CD4-positive, alpha-beta T cell treated with Interleukin-4 for 4 hours (primary cell): ENCODE results near the gene DAB2IP.

Experiments used
- DNase-seq: peaks from one replicate; pipeline ENCODE4 v3.0.0-alpha.2; 2020

The DAB2IP gene

DNA sequence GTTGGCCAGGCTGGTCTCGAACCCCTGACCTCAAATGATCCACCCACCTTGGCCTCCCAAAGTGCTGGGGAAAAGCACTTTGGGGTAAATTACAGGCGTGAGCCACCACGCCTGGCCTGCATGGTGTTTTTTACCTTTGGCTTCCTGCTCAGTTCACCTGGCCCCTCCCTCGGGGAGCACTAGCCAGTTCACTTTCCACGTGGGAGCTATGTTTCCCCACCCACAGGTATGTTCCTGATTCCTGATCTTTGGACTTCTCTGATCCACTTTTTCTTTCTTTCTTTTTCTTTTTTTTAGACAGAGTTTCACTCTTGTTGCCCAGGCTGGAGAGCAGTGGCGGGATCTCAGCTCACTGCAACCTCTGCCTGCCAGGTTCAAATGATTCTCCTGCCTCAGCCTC is 15.8 kb downstream of the DAB2IP start:
- no peak for DNase-seq

DNA sequence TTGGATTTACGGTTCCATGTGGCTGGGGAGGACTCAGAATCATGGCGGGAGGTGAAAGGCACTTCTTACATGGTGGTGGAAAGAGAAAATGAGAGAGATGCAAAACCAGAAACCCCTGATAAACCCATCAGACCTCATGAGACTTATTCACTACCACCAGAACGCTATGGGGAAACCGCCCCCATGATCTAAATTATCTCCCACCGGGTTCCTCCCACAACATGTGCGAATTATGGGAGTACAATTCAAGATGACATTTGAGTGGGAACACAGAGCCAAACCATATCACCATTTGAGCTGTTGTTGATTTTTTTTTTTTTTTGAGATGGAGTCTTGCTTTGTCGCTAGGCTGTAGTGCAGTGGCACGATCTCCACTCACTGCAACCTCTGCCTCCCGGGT is 16.5 kb downstream of the DAB2IP start:
- DNase-seq = no peak

DNA sequence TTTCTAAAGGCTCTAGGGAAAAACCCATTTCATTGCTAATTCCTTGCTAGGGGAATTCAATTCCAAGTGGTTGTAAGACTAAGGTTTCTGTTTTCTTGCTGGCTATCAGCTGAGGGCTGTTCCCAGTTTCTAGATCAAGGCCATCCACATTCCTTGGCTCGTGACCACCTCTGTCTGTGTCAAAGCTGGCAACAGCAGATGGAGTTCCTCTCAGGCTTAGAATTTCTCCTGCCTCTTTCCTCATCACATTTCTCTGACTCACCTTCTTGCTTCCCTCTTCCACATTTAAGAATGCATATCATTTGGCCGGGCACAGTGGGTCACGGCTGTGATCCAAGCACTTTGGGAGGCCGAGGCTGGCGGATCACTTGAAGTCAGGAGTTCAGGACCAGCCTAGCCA is 19.0 kb downstream of the DAB2IP start:
- DNase-seq = no peak

- DNase-seq = no peak
These were observed 20.2 kb downstream of the DAB2IP start for GRCh38 chr9:121671612-121672155.

GRCh38 chr9:121672213-121672612 is 20.8 kb downstream of the DAB2IP start:
- no peak for DNase-seq

GRCh38 chr9:121672986-121673385 is 21.6 kb downstream of the DAB2IP start:
- no peak for DNase-seq

DNA sequence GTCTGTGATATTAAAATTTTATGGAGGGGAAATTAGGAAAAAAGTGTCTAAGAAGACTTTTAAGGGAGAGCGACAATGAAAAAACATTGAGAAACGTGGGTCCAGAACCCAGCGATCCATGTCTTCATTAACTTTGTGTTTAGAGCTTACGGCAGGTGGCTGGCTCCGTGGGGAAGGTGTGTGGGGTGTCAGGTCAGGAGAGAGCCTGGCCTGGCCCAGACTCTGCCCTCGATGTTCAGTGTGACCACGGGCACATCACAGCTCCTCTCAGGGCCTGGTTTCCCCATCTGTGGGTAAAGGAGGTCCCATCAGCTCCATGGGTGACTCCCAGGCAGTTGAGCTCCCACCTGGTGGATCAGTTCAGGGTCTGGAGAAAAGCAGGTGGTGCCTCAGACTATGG is 22.1 kb downstream of the DAB2IP start:
- no peak for DNase-seq

DNA sequence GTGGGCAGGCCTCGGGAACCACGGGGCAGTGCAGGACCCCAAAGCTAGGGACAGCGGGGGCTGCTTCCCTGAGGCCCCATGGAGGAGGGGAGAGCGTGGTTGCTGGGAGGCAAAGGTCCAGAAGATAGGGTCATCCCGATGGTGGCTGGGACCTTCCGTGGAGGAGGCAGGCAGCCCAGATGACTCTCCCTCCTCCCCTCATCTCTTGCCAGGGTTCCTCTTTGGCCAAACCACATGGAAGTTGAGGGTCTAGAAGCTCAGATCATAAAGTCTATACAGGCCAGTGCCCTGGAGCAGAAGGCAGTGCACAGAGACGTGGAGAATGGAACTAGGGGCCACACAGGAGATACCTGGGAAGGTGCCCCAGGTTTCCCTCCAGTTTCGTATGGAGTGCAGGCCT is 22.6 kb downstream of the DAB2IP start:
- no peak for DNase-seq

- DNase-seq = no peak
These were observed 23.5 kb downstream of the DAB2IP start for GRCh38 chr9:121674952-121675351.

DNA sequence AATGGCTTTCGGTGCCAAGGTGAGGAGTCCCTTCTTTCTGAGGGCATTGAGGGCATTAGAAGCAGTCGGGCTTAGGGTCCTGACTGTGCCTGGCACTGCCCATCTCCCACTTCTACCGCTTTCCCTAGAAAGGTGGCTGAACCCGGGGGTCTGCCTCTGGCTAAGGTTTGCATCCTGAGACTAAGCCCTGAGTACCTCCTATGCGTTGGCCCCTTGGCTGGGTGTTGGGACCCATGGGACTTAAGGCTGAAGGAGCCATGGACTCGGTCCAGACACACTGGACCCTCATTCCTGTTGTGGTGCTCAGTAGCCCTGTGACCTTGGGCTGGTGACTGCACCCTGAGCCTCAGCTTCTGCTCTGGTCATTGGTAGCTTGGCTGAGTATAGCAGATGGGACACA is 23.9 kb downstream of the DAB2IP start:
- DNase-seq = no peak

DNA sequence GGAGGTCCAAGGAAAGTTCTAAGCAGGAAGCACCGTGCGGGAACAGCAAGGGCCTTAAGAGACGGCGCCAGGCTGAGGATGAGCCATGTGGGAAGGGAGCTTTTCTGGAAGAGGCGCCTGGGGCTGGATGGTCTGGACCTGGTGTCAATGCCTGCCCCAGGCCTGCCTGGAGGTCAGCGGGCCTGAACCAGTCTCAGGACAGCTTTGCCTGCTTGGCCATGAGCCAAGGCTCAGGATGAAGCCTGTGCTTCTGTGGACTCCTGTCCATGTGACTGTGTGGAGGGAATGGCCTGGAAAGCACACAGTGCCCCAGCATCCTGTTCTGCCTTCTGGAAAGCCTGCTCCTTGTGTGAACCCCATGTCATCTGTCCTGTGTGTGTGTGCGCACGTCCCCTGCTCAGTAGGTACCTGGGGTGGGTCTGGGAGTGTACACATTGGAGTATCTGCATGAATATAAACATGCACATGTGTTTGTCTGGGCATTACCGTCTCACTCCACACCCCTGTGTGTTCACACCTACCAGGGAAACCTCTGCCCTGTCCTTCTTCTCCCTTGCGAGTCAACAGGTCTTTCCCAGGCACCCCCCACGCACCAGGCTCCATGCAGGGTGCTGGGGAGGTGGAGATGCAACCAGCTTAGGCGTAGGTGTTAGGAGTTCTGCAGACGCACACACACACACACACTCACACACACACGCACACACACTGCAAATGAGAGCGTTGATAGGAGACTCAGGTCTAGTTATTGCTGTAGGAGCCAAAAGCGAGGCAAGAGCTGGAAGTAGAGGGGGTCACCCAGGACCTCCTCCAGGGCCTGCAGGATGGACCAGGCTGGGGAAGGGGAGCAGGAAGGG is 24.8 kb downstream of the DAB2IP start:
- no peak for DNase-seq

- DNase-seq = no peak
These were observed 25.5 kb downstream of the DAB2IP start for GRCh38 chr9:121676926-121677325.

GRCh38 chr9:121678501-121679022 is 27.1 kb downstream of the DAB2IP start:
- DNase-seq = no peak

DNA sequence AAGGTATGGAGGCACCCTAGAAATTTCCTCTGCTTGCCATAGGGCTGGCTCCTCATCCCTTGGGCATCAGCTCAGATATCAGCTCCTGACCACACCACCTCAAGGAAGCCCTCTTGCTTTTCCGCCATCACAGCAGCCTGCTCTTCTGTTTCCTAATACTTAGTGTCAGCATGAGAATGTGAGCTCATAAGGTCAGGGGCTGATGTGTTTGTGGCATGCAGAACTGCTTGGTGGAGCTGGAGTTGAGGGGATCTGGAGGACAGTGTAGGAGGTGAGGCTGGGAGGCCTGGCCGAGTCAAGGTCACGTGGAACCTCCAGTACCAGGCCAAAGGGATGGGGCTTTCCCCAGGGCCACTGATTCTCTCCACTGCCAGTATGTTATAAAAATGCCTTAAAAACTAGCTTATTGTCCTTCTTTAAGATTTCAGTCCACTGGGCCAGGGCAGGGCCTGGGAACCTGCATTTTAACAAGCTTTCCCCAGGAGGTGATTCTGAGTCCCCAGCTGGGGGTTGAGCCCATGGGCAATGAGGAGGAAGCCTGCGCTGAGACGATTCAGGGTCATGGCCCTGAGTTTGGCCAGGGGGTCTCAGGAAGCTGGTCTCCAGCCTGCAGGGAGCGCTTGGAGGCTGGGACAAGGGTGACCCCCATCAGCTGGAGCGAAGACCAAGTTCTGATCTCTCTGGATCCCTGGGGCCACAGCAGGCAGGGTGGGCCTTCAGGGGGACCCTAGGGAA is 28.6 kb downstream of the DAB2IP start:
- DNase-seq = no peak

GRCh38 chr9:121681404-121681803 is 30.0 kb downstream of the DAB2IP start:
- no peak for DNase-seq

GRCh38 chr9:121682201-121682600 is 30.8 kb downstream of the DAB2IP start:
- no peak for DNase-seq

DNA sequence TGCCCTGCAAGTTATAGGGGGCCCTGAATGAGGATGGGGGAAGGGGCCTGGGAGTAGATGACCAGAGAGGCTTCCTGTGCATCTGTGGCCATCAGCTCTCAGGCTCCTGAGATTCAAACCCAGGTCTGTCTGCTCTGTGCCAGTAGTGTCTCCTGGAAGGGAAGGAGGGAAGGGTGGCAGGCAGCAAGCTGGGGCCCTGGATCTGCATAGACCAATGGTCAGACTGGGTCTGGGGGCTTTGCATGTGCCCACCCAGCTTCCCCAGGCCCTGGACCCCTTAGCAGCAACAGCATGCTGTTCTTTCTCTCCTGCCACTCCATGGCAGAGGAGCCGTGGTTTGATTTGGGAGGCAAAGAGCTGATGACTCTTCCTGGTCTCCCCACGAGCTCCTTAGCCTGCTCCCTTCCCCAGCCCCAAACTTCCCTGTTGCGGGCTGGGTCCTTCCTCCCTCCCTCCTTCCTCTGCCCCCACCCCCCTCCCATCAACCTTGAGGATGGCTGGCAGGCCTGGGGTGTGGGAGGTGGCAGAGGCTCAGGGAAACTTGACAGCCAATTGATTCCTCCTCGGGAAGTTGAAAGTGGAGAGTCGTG is 31.6 kb downstream of the DAB2IP start:
- no peak for DNase-seq

DNA sequence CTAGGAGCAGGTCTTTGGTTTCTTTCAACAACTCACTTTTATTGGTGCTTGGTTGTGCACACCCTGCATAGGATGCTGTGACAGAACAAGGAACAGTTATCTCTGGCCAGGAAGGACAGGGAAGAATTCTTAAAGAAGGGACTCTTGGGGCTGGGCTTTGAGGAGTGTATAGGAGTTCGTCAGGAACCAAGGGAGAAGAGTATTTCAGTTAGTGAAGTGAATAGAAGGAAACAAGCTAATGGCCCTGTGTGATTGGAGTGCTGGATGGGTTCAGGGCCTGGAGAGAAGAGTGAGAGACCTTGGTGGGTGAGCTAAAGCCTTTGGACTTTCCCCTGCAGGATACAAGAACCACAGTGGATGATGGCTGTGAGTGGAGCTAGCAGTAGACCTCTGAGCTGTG is 32.2 kb downstream of the DAB2IP start:
- DNase-seq = no peak

- no peak for DNase-seq
These were observed 33.1 kb downstream of the DAB2IP start for GRCh38 chr9:121684381-121685145.

DNA sequence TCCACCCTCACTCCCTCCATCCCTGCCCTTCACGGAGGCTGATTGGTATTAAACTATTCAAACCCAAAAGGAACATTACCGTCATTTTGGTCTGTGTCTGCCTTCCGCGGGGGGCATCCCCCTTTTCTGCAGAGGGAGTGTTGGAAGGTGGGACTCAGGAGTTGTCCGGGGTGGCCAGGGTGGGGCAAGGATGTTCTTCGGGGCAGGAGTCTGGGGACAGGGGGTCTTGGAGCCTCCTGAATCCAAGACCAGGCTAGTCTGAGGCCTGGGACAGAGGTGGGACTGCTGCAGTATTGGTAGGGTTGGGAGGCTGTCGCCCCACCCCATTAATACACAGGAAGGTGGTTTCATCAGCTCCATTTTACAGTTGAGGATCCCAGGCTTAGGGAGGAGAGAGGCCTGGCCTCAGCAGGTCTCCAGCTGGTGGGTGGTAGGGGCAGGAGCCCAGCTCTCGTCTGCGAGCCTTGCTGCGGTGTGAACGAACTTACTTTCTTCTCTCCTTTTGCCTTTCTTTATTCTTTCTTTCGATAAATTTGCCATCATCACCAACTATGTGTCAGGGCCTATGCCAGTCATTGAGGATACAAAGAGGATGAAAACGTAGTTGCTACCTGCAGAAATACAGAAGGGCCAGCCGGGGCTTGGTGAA is 33.8 kb downstream of the DAB2IP start:
- no peak for DNase-seq

GRCh38 chr9:121685795-121686377 is 34.5 kb downstream of the DAB2IP start:
- DNase-seq = no peak
